ENCODE data around the gene RNF212B.

- no peak for TF ChIP-seq POLR2A (IDR thresholded peaks at IDR 0.05; ENCODE audit: extremely low read depth, insufficient read length)
- TF ChIP-seq, protein P1, sequence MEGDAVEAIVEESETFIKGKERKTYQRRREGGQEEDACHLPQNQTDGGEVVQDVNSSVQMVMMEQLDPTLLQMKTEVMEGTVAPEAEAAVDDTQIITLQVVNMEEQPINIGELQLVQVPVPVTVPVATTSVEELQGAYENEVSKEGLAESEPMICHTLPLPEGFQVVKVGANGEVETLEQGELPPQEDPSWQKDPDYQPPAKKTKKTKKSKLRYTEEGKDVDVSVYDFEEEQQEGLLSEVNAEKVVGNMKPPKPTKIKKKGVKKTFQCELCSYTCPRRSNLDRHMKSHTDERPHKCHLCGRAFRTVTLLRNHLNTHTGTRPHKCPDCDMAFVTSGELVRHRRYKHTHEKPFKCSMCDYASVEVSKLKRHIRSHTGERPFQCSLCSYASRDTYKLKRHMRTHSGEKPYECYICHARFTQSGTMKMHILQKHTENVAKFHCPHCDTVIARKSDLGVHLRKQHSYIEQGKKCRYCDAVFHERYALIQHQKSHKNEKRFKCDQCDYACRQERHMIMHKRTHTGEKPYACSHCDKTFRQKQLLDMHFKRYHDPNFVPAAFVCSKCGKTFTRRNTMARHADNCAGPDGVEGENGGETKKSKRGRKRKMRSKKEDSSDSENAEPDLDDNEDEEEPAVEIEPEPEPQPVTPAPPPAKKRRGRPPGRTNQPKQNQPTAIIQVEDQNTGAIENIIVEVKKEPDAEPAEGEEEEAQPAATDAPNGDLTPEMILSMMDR (IDR thresholded peaks at IDR 0.05; ENCODE audit: low read depth, low read length) = no peak
Observed at GRCh38 chr14:23245282-23245681, 7.5 kb downstream of the RNF212B start.
